Fibroblast of the aortic adventitia (primary cell): ENCODE data around the gene MON1A. TPM values are rescaled to one million over a fixed set of nuclear protein-coding genes. Genes with fewer than 3 reads are reported as not detected.

Source experiments
- DNase-seq: peaks from one replicate; pipeline ENCODE4 v3.0.0-alpha.2; 2010; ENCODE audit warnings: low read depth
- H3K4me3 ChIP-seq: 2 replicates; pipeline ENCODE4 v1.5.1; 2011; ENCODE audit warnings: low read depth, mild to moderate bottlenecking, control low read depth, low read length, moderate library complexity
- CTCF ChIP-seq: IDR thresholded peaks from 2 replicates; pipeline ENCODE4 v1.5.1; 2011; ENCODE audit warnings: mild to moderate bottlenecking, low read length, control low read depth, inconsistent platforms; ENCODE audit not compliant: insufficient read depth
- total RNA-seq: library from RNA; depleted of rRNA; stranded (reverse); fragments of >200 nt; gene quantifications from 2 replicates; pipeline ENCODE4 v1.2.3, GENCODE V29; 2012; ENCODE audit warnings: low replicate concordance

The MON1A gene
- total RNA-seq, 1 donor: 12.8 TPM

GRCh38 chr3:49873623-49874022 is 56.0 kb downstream of the MON1A start:
- H3K4me3 ChIP-seq: no peak overlapping the region
- no peak for TF ChIP-seq CTCF
- DNase-seq: no peak

GRCh38 chr3:49872801-49873281 is 56.8 kb downstream of the MON1A start:
- H3K4me3 ChIP-seq: no peak overlapping the region
- TF ChIP-seq CTCF: no peak
- no peak for DNase-seq

GRCh38 chr3:49871531-49872153 is 58.0 kb downstream of the MON1A start:
- H3K4me3 ChIP-seq: no peak overlapping the region
- TF ChIP-seq CTCF: no peak
- no peak for DNase-seq

- DNase-seq: no peak
- TF ChIP-seq CTCF: no peak
- no peak within 1 kb of the TSS for H3K4me3 ChIP-seq
Observed at GRCh38 chr3:49869525-49870126, 60.0 kb downstream of the MON1A start, which contains the start of gene CAMKV. TSS of gene CAMKV (minus strand) at chr3:49869906. CDS start at chr3:49862388, 7,518 bp downstream.

GRCh38 chr3:49868862-49869466 is 60.6 kb downstream of the MON1A start:
- TF ChIP-seq CTCF: no peak
- DNase-seq: no peak

GRCh38 chr3:49867871-49868321 is 61.7 kb downstream of the MON1A start:
- DNase-seq: peak; percentile 54
- H3K4me3 ChIP-seq: no peak overlapping the region
- no peak for TF ChIP-seq CTCF

More at GRCh38 chr3:49868862-49869466, 60.6 kb downstream of the MON1A start:
- H3K4me3 ChIP-seq: no peak overlapping the region
